ENCODE results near the gene OSBP2.

DNA sequence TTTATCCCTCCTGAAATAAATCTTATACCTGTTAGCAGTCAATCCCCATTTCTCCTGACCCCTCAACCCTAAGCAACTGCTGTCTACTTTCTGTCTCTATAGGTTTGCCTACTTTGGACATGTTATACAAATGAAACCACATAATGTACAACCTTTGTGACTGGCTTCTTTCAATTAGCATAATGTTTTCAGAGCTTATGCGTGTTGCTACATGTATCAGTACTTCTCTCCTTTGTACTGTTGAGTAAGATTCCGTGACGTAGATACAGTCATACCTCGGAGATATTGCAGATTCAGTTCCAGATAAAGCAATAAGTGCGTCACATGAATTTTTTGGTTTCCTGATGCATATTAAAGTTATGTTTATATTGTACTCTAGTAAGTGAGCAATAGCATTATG lies 146.6 kb downstream of the OSBP2 start:
- TF ChIP-seq CTCF (IDR thresholded peaks at IDR 0.05) (no peak), POLR2A (IDR thresholded peaks at IDR 0.05) (no peak), EP300 (IDR thresholded peaks at IDR 0.05) (no peak), POLR2AphosphoS5 (IDR thresholded peaks at IDR 0.05) (no peak)
